K562 (cell line): Measurements from ENCODE around the gene ICAM3.

Experiments used
- ATF3 ChIP-seq, 2 experiments: fragments of 450-650 bp in 1 of 2; sonication (generic) in 1 of 2; formaldehyde crosslinking in 1 of 2; IDR thresholded peaks in 1 of 2; conservative IDR thresholded peaks in 1 of 2; 2 replicates each; pipeline versions ENCODE4 v1.6.1 to v1.8.1; 2016 to 2023; ENCODE audit warnings: mild to moderate bottlenecking in 2 of 2, moderate library complexity in 2 of 2, inconsistent platforms in 1 of 2, missing genetic modification reagents in 1 of 2
- TF ChIP-seq, protein P1 (sequence below): fragments of 450-650 bp; formaldehyde crosslinking; IDR thresholded peaks from 2 replicates; pipeline ENCODE4 v1.4.0; 2022; ENCODE audit warnings: mild to moderate bottlenecking, moderate library complexity

DNA sequence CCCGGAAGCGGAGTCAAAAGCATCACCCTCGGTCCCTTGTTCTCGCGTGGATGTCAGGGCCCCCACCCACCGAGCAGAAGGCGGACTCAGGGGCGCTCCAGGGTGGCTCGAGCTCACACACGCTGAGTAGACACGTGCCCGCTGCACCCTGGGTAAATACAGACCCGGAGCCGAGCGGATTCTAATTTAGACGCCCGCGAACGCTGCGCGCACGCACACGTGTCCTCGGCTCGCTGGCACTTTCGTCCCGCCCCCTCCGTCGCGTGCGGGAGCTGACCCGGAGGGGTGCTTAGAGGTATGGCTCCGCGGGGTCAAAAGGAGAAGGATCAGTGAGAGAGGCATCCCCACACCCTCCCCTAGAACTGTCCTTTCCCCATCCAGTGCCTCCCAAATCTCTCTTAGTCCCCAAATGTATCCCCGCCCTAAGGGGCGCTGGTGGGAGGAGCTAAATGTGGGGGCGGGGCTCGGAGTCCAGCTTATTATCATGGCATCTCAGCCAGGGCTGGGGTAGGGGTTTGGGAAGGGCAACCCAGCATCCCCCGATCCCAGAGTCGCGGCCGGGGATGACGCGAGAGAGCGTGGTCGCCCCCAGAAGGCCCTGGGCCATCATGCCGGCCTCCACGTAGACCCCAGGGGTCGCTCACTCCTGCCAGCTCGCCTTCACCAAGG lies 50.1 kb downstream of the ICAM3 start:
- TF ChIP-seq, protein P1, sequence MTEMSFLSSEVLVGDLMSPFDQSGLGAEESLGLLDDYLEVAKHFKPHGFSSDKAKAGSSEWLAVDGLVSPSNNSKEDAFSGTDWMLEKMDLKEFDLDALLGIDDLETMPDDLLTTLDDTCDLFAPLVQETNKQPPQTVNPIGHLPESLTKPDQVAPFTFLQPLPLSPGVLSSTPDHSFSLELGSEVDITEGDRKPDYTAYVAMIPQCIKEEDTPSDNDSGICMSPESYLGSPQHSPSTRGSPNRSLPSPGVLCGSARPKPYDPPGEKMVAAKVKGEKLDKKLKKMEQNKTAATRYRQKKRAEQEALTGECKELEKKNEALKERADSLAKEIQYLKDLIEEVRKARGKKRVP, result no peak
- TF ChIP-seq ATF3 (IDR thresholded peaks at IDR 0.05), result no peak
- no peak for TF ChIP-seq ATF3 (CRISPR knock-in tag; conservative IDR thresholded peaks at IDR 0.05)
